ENCODE results near the gene XK.

XK gene

DNA sequence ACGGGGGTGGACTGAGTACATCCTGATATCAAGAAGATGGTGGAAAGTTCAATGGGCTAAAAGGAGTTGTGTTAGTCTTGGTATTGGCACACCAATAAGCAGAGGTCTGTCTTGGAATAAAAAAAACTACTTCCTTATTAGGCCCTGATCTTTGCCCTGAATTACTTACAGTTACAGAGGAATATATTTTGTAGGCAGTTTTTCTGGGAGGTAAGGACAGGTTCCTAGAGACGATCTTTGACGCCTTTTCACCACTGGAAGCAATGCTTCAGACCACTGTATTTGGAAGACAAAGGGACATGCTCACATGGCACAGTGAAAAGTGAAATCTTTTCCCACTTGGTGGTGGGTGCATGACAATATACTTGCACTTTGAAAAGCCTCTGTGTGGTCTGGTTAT, 618 bp upstream of the XK start:
- H3K9me2 ChIP-seq (ENCODE audit: low read depth, low read length), result no peaks in the 10 kb centered on the region
- H3K4me3 ChIP-seq (ENCODE audit: low read depth, low read length, poor library complexity, severe bottlenecking), result peak overlapping the region; percentile 54
- H3K36me3 ChIP-seq (ENCODE audit: insufficient read depth, low read length), result no peaks in the 10 kb centered on the region
- H3K4me1 ChIP-seq (ENCODE audit: insufficient read depth, low read length, severe bottlenecking), result peaks cover 3% of the 10 kb centered on the region
- no peaks in the 10 kb centered on the region for H3F3A ChIP-seq (ENCODE audit: insufficient read depth, low read length)
- H3K27ac ChIP-seq (ENCODE audit: low read depth, low read length, poor library complexity, severe bottlenecking), result no peak overlapping the region
- H4K20me1 ChIP-seq (ENCODE audit: insufficient read depth, low read length), result no peaks in the 10 kb centered on the region
- no peak for TF ChIP-seq EZH2 (IDR thresholded peaks at IDR 0.05; ENCODE audit: borderline replicate concordance, low read length)
- TF ChIP-seq, protein P1, sequence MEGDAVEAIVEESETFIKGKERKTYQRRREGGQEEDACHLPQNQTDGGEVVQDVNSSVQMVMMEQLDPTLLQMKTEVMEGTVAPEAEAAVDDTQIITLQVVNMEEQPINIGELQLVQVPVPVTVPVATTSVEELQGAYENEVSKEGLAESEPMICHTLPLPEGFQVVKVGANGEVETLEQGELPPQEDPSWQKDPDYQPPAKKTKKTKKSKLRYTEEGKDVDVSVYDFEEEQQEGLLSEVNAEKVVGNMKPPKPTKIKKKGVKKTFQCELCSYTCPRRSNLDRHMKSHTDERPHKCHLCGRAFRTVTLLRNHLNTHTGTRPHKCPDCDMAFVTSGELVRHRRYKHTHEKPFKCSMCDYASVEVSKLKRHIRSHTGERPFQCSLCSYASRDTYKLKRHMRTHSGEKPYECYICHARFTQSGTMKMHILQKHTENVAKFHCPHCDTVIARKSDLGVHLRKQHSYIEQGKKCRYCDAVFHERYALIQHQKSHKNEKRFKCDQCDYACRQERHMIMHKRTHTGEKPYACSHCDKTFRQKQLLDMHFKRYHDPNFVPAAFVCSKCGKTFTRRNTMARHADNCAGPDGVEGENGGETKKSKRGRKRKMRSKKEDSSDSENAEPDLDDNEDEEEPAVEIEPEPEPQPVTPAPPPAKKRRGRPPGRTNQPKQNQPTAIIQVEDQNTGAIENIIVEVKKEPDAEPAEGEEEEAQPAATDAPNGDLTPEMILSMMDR (IDR thresholded peaks at IDR 0.05; ENCODE audit: low read length), result no peak
- no peak overlapping the region for H2AFZ ChIP-seq (ENCODE audit: low read length)
- no peaks in the 10 kb centered on the region for H3K9me3 ChIP-seq (ENCODE audit: low read length)
- no peak overlapping the region for H3K9ac ChIP-seq (ENCODE audit: low read length)
- peak overlapping the region; percentile 50 for H3K4me2 ChIP-seq (ENCODE audit: low read length)
- no peaks in the 10 kb centered on the region for H3K27me3 ChIP-seq (ENCODE audit: insufficient read depth, low read length)
- no peaks in the 10 kb centered on the region for H3K79me2 ChIP-seq (ENCODE audit: insufficient read depth, low read length)

DNA sequence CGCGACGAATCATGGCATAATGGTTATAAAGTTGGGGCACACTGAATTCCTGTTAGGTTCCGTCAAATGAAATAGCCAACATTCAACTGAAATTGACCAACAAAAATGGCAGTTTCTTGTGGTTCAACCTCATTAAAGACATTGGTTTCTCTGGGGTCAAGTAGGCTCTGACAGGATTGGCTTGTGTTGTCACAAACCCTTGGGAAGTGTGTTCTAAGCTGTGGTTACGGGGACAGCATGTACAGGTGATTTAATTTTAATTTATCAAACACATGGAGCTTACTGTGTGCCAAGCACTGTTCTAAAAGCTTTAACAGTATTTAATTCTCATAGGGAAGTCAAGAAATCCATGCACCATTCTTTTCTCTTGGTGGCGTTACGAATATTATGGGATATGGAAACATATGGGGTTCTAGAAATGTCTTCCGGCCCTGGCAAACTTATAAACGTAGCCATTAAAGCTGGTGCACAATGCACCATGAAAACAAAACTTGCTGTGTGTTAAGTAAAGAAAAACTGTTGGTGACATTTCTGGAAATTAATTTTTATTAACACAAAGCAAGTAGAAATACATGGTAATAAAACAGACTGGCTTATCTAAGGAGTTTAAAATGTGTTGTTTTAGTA, 891 bp downstream of the XK start:
- peak overlapping the region; percentile 54 for H3K4me3 ChIP-seq (ENCODE audit: low read depth, low read length, poor library complexity, severe bottlenecking)
- peaks cover 3% of the 10 kb centered on the region for H3K4me1 ChIP-seq (ENCODE audit: insufficient read depth, low read length, severe bottlenecking)
- no peak overlapping the region for H2AFZ ChIP-seq (ENCODE audit: low read length)
- no peaks in the 10 kb centered on the region for H3K9me3 ChIP-seq (ENCODE audit: low read length)
- peak overlapping the region; percentile 50 for H3K4me2 ChIP-seq (ENCODE audit: low read length)
- no peaks in the 10 kb centered on the region for H3F3A ChIP-seq (ENCODE audit: insufficient read depth, low read length)
- TF ChIP-seq, protein P1 (IDR thresholded peaks at IDR 0.05; ENCODE audit: low read length), result no peak
- no peak for TF ChIP-seq EZH2 (IDR thresholded peaks at IDR 0.05; ENCODE audit: borderline replicate concordance, low read length)
- H4K20me1 ChIP-seq (ENCODE audit: insufficient read depth, low read length), result no peaks in the 10 kb centered on the region
- H3K9ac ChIP-seq (ENCODE audit: low read length), result no peak overlapping the region; the same call in 1 of the 2 replicates
- no peak overlapping the region for H3K27ac ChIP-seq (ENCODE audit: low read depth, low read length, poor library complexity, severe bottlenecking)
- no peaks in the 10 kb centered on the region for H3K36me3 ChIP-seq (ENCODE audit: insufficient read depth, low read length)
- no peaks in the 10 kb centered on the region for H3K9me2 ChIP-seq (ENCODE audit: low read depth, low read length)
- H3K27me3 ChIP-seq (ENCODE audit: insufficient read depth, low read length), result no peaks in the 10 kb centered on the region
- H3K79me2 ChIP-seq (ENCODE audit: insufficient read depth, low read length), result no peaks in the 10 kb centered on the region

DNA sequence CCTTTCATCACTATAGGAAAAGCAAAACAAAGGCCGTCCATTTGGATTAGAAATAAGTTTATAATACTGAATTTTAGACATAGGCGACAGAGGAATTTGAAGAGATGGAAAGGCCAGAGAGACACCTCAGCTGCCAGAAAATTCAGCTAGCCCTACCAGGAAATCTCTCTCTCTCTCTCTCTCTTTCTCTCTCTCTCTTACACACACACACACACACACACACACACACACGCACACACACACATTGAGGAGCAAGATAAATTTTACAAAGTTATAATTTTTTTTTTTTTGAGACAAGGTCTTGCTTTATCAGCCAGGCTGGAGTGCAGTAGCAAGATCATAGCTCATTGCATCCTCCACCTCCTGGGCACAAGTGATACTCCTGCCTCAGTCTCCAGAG, 1.4 kb downstream of the XK start:
- H3F3A ChIP-seq (ENCODE audit: insufficient read depth, low read length), result no peaks in the 10 kb centered on the region
- no peaks in the 10 kb centered on the region for H3K27me3 ChIP-seq (ENCODE audit: insufficient read depth, low read length)
- no peaks in the 10 kb centered on the region for H4K20me1 ChIP-seq (ENCODE audit: insufficient read depth, low read length)
- no peaks in the 10 kb centered on the region for H3K79me2 ChIP-seq (ENCODE audit: insufficient read depth, low read length)
- no peak overlapping the region for H3K4me2 ChIP-seq (ENCODE audit: low read length)
- TF ChIP-seq, protein P1 (IDR thresholded peaks at IDR 0.05; ENCODE audit: low read length), result no peak
- TF ChIP-seq EZH2 (IDR thresholded peaks at IDR 0.05; ENCODE audit: borderline replicate concordance, low read length), result no peak
- H3K9me3 ChIP-seq (ENCODE audit: low read length), result no peaks in the 10 kb centered on the region
- no peak overlapping the region for H2AFZ ChIP-seq (ENCODE audit: low read length)
- no peak overlapping the region for H3K9ac ChIP-seq (ENCODE audit: low read length)
- no peak overlapping the region for H3K27ac ChIP-seq (ENCODE audit: low read depth, low read length, poor library complexity, severe bottlenecking)
- peaks cover 3% of the 10 kb centered on the region for H3K4me1 ChIP-seq (ENCODE audit: insufficient read depth, low read length, severe bottlenecking)
- H3K36me3 ChIP-seq (ENCODE audit: insufficient read depth, low read length), result no peaks in the 10 kb centered on the region
- H3K4me3 ChIP-seq (ENCODE audit: low read depth, low read length, poor library complexity, severe bottlenecking), result no peak overlapping the region
- no peaks in the 10 kb centered on the region for H3K9me2 ChIP-seq (ENCODE audit: low read depth, low read length)
